ENCODE measurements around the gene STOML1. TPM values are rescaled to one million over a fixed set of nuclear protein-coding genes. Genes with fewer than 3 reads are reported as not detected.

Gene STOML1
- polyA plus RNA-seq, 2 donors = 9.0 to 9.5 TPM

- Histone ChIP-seq H3K27ac (ENCODE audit: low read depth in 2 of 2, low read length in 1 of 2) (peak overlapping the region; percentile 40 to 81), H3K27me3 (ENCODE audit: control insufficient read depth in 1 of 2, insufficient read depth in 2 of 2, low read length in 2 of 2) (no peaks in the 10 kb centered on the region), H3K4me3 (ENCODE audit: low read depth in 1 of 2, low read length in 2 of 2) (no peak overlapping the region), H3K4me1 (ENCODE audit: control insufficient read depth in 2 of 2, insufficient read depth in 2 of 2, low read length in 1 of 2) (peaks cover 9 to 31% of the 10 kb centered on the region in 2 donors), H3K36me3 (ENCODE audit: control insufficient read depth in 2 of 2, insufficient read depth in 2 of 2, low read length in 1 of 2) (no peaks in the 10 kb centered on the region), H3K9me3 (ENCODE audit: control insufficient read depth in 2 of 2, insufficient read depth in 1 of 2, low read depth in 1 of 2, low read length in 1 of 2) (no peaks in the 10 kb centered on the region)
- 68 to 70% methylated on average over 9 of the region's 9 CpGs for WGBS, 2 donors
These were observed 2.9 kb downstream of the STOML1 start for GRCh38 chr15:73989001-73989798.

- Histone ChIP-seq H3K27ac (ENCODE audit: low read depth in 2 of 2, low read length in 1 of 2) (peak overlapping the region; percentile 40 to 81), H3K36me3 (ENCODE audit: control insufficient read depth in 2 of 2, insufficient read depth in 2 of 2, low read length in 1 of 2) (no peaks in the 10 kb centered on the region), H3K9me3 (ENCODE audit: control insufficient read depth in 2 of 2, insufficient read depth in 1 of 2, low read depth in 1 of 2, low read length in 1 of 2) (no peaks in the 10 kb centered on the region), H3K4me1 (ENCODE audit: control insufficient read depth in 2 of 2, insufficient read depth in 2 of 2, low read length in 1 of 2) (peaks cover 13 to 32% of the 10 kb centered on the region in 2 donors), H3K4me3 (ENCODE audit: low read depth in 1 of 2, low read length in 2 of 2) (no peak overlapping the region), H3K27me3 (ENCODE audit: control insufficient read depth in 1 of 2, insufficient read depth in 2 of 2, low read length in 2 of 2) (no peaks in the 10 kb centered on the region)
- WGBS, 2 donors = 95 to 96% methylated on average over 13 of the region's 13 CpGs
These were observed 3.6 kb downstream of the STOML1 start for GRCh38 chr15:73988445-73988969.

DNA sequence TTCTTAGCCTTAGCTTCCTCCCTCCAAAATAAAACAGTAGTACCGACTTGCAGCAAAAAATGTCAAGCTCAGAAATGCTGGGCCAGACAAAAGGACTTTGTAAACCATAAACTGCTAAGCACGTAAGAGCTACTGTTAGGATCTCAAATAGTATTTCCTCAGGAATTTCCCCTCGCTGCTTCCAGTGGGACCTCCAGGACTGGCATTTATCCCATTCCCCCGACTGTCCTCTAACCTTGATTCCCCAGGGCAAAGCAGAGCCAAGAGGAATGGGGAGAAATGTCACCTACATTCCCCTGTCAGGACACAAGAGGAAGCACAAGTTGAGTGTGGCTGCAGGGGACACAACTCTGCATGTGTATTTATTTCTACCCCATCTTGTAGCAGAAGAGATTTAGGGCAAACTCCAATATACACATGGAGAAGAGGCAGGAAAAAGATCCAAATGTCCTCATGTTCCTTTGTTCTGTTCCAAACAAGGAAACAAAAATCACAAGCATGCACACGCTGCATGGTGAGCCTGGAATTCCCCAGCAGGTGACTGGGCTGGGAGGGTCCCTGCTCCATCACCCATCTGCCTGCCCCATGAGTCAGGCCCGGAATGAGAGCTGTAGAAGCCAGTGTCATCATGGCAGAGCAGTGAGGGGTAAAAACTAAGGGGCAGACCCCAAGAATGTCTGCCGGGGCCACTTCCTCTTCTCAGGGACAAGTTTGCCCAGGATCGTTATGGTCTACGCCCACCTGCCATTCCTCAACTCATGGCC lies 4.2 kb downstream of the STOML1 start:
- no peaks in the 10 kb centered on the region for H3K36me3 ChIP-seq (ENCODE audit: control insufficient read depth in 2 of 2, insufficient read depth in 2 of 2, low read length in 1 of 2)
- 36 to 51% methylated on average over 9 of the region's 9 CpGs for WGBS, 2 donors
- H3K4me1 ChIP-seq (ENCODE audit: control insufficient read depth in 2 of 2, insufficient read depth in 2 of 2, low read length in 1 of 2) = peaks cover 15 to 38% of the 10 kb centered on the region in 2 donors
- no peak overlapping the region for H3K4me3 ChIP-seq (ENCODE audit: low read depth in 1 of 2, low read length in 2 of 2)
- H3K27ac ChIP-seq (ENCODE audit: low read depth in 2 of 2, low read length in 1 of 2) = peak overlapping the region; percentile 29 to 81
- no peaks in the 10 kb centered on the region for H3K9me3 ChIP-seq (ENCODE audit: control insufficient read depth in 2 of 2, insufficient read depth in 1 of 2, low read depth in 1 of 2, low read length in 1 of 2)
- no peaks in the 10 kb centered on the region for H3K27me3 ChIP-seq (ENCODE audit: control insufficient read depth in 1 of 2, insufficient read depth in 2 of 2, low read length in 2 of 2)

- Histone ChIP-seq H3K27ac (ENCODE audit: low read depth in 2 of 2, low read length in 1 of 2) (peak overlapping the region in 1 of 2 donors; percentile 57), H3K4me3 (ENCODE audit: low read depth in 1 of 2, low read length in 2 of 2) (no peak overlapping the region), H3K36me3 (ENCODE audit: control insufficient read depth in 2 of 2, insufficient read depth in 2 of 2, low read length in 1 of 2) (no peaks in the 10 kb centered on the region), H3K27me3 (ENCODE audit: control insufficient read depth in 1 of 2, insufficient read depth in 2 of 2, low read length in 2 of 2) (no peaks in the 10 kb centered on the region), H3K4me1 (ENCODE audit: control insufficient read depth in 2 of 2, insufficient read depth in 2 of 2, low read length in 1 of 2) (peaks cover 21 to 41% of the 10 kb centered on the region in 2 donors), H3K9me3 (ENCODE audit: control insufficient read depth in 2 of 2, insufficient read depth in 1 of 2, low read depth in 1 of 2, low read length in 1 of 2) (no peaks in the 10 kb centered on the region)
- WGBS, 2 donors = 82% methylated on average over 4 of the region's 4 CpGs
These were observed 4.8 kb downstream of the STOML1 start for GRCh38 chr15:73987250-73987649.

GRCh38 chr15:73986776-73987056 lies 5.4 kb downstream of the STOML1 start:
- WGBS, 2 donors = 94 to 100% methylated on average over 1 of the region's 1 CpG
- no peak overlapping the region for H3K4me3 ChIP-seq (ENCODE audit: low read depth in 1 of 2, low read length in 2 of 2)

GRCh38 chr15:73986055-73986775 lies 5.9 kb downstream of the STOML1 start:
- Histone ChIP-seq H3K4me3 (ENCODE audit: low read depth in 1 of 2, low read length in 2 of 2) (no peak overlapping the region), H3K27me3 (ENCODE audit: control insufficient read depth in 1 of 2, insufficient read depth in 2 of 2, low read length in 2 of 2) (no peaks in the 10 kb centered on the region), H3K4me1 (ENCODE audit: control insufficient read depth in 2 of 2, insufficient read depth in 2 of 2, low read length in 1 of 2) (peaks cover 21 to 46% of the 10 kb centered on the region in 2 donors), H3K27ac (ENCODE audit: low read depth in 2 of 2, low read length in 1 of 2) (no peak overlapping the region), H3K36me3 (ENCODE audit: control insufficient read depth in 2 of 2, insufficient read depth in 2 of 2, low read length in 1 of 2) (no peaks in the 10 kb centered on the region), H3K9me3 (ENCODE audit: control insufficient read depth in 2 of 2, insufficient read depth in 1 of 2, low read depth in 1 of 2, low read length in 1 of 2) (no peaks in the 10 kb centered on the region)
- WGBS, 2 donors = 52 to 53% methylated on average over 7 of the region's 7 CpGs

More at GRCh38 chr15:73986776-73987056, 5.4 kb downstream of the STOML1 start:
- Histone ChIP-seq H3K27ac (ENCODE audit: low read depth in 2 of 2, low read length in 1 of 2) (no peak overlapping the region), H3K27me3 (ENCODE audit: control insufficient read depth in 1 of 2, insufficient read depth in 2 of 2, low read length in 2 of 2) (no peaks in the 10 kb centered on the region), H3K36me3 (ENCODE audit: control insufficient read depth in 2 of 2, insufficient read depth in 2 of 2, low read length in 1 of 2) (no peaks in the 10 kb centered on the region), H3K4me1 (ENCODE audit: control insufficient read depth in 2 of 2, insufficient read depth in 2 of 2, low read length in 1 of 2) (peaks cover 21 to 45% of the 10 kb centered on the region in 2 donors), H3K9me3 (ENCODE audit: control insufficient read depth in 2 of 2, insufficient read depth in 1 of 2, low read depth in 1 of 2, low read length in 1 of 2) (no peaks in the 10 kb centered on the region)

DNA sequence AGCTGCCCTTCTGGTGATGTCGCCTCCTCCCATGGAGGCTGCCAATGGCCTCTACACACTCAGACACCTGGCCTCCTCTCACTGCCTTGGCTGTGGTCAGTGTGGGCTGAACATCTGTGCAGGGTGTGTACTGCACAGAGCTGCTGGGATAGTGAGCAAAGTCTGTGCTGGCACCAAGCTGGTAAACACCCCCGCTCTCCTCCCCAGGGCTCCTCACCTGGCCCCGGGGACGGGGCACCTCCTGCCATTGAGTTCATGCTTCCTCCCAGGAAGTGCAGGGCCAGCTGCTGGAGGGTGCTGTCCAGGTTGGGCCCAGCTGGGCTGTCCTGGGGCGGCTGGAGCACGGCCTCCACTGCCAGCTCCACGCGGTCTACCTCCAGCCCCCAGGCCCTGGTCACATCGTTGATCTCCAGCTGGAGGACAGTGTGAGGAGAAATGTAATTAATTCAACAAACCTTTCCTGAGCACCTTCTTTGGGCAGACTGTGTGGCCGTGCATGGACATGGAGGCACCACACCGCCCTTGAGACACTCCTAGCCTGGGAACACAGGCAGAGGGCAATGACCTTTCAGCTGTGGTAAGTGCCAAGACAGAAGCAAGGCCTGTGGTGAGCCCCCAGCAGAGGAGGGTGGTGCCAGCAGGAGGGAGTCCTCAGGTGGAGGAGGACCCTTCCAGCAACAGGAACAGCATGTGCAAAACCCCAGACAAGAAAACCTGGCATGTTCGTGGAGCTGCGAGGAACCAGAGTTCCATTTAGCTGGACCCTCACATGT lies 6.8 kb downstream of the STOML1 start:
- Histone ChIP-seq H3K9me3 (ENCODE audit: control insufficient read depth in 2 of 2, insufficient read depth in 1 of 2, low read depth in 1 of 2, low read length in 1 of 2) (no peaks in the 10 kb centered on the region), H3K4me1 (ENCODE audit: control insufficient read depth in 2 of 2, insufficient read depth in 2 of 2, low read length in 1 of 2) (peaks cover 21 to 41% of the 10 kb centered on the region in 2 donors), H3K27me3 (ENCODE audit: control insufficient read depth in 1 of 2, insufficient read depth in 2 of 2, low read length in 2 of 2) (no peaks in the 10 kb centered on the region), H3K36me3 (ENCODE audit: control insufficient read depth in 2 of 2, insufficient read depth in 2 of 2, low read length in 1 of 2) (no peaks in the 10 kb centered on the region), H3K4me3 (ENCODE audit: low read depth in 1 of 2, low read length in 2 of 2) (no peak overlapping the region), H3K27ac (ENCODE audit: low read depth in 2 of 2, low read length in 1 of 2) (no peak overlapping the region)
- 74 to 80% methylated on average over 13 of the region's 13 CpGs for WGBS, 2 donors

GRCh38 chr15:73984208-73984979 lies 7.7 kb downstream of the STOML1 start:
- 81 to 82% methylated on average over 13 of the region's 13 CpGs for WGBS, 2 donors
- Histone ChIP-seq H3K27ac (ENCODE audit: low read depth in 2 of 2, low read length in 1 of 2) (peak overlapping the region in 1 of 2 donors; percentile 80), H3K36me3 (ENCODE audit: control insufficient read depth in 2 of 2, insufficient read depth in 2 of 2, low read length in 1 of 2) (no peaks in the 10 kb centered on the region), H3K4me1 (ENCODE audit: control insufficient read depth in 2 of 2, insufficient read depth in 2 of 2, low read length in 1 of 2) (peaks cover 21 to 39% of the 10 kb centered on the region in 2 donors), H3K9me3 (ENCODE audit: control insufficient read depth in 2 of 2, insufficient read depth in 1 of 2, low read depth in 1 of 2, low read length in 1 of 2) (no peaks in the 10 kb centered on the region), H3K4me3 (ENCODE audit: low read depth in 1 of 2, low read length in 2 of 2) (no peak overlapping the region), H3K27me3 (ENCODE audit: control insufficient read depth in 1 of 2, insufficient read depth in 2 of 2, low read length in 2 of 2) (no peaks in the 10 kb centered on the region)

All from esophagus (tissue), 2 donors.